ENCODE measurements around the gene SLC43A1.

The SLC43A1 gene

GRCh38 chr11:57481315-57481714 is 34.2 kb downstream of the SLC43A1 start:
- Histone ChIP-seq H3K4me3 (ENCODE audit: low read depth, low read length) (no peak overlapping the region), H3K4me1 (no peaks in the 10 kb centered on the region), H3K27me3 (ENCODE audit: control insufficient read depth, insufficient read depth, low read length) (no peaks in the 10 kb centered on the region), H3K27ac (no peak overlapping the region), H3K9ac (no peak overlapping the region), H3K36me3 (ENCODE audit: control insufficient read depth, insufficient read depth, low read length) (no peaks in the 10 kb centered on the region), H3K4me2 (ENCODE audit: low read length) (no peak overlapping the region), H2AFZ (no peak overlapping the region), H3K9me3 (ENCODE audit: control insufficient read depth, low read length) (no peaks in the 10 kb centered on the region), H3K79me2 (no peaks in the 10 kb centered on the region)
- TF ChIP-seq, protein P1, sequence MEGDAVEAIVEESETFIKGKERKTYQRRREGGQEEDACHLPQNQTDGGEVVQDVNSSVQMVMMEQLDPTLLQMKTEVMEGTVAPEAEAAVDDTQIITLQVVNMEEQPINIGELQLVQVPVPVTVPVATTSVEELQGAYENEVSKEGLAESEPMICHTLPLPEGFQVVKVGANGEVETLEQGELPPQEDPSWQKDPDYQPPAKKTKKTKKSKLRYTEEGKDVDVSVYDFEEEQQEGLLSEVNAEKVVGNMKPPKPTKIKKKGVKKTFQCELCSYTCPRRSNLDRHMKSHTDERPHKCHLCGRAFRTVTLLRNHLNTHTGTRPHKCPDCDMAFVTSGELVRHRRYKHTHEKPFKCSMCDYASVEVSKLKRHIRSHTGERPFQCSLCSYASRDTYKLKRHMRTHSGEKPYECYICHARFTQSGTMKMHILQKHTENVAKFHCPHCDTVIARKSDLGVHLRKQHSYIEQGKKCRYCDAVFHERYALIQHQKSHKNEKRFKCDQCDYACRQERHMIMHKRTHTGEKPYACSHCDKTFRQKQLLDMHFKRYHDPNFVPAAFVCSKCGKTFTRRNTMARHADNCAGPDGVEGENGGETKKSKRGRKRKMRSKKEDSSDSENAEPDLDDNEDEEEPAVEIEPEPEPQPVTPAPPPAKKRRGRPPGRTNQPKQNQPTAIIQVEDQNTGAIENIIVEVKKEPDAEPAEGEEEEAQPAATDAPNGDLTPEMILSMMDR (IDR thresholded peaks at IDR 0.05): no peak

GRCh38 chr11:57480409-57481137 is 34.9 kb downstream of the SLC43A1 start:
- no peak overlapping the region for H3K27ac ChIP-seq
- no peak overlapping the region for H3K9ac ChIP-seq
- TF ChIP-seq, protein P1 (IDR thresholded peaks at IDR 0.05): peak; percentile 34
- H3K36me3 ChIP-seq (ENCODE audit: control insufficient read depth, insufficient read depth, low read length): no peaks in the 10 kb centered on the region
- H3K27me3 ChIP-seq (ENCODE audit: control insufficient read depth, insufficient read depth, low read length): no peaks in the 10 kb centered on the region
- no peak overlapping the region for H3K4me3 ChIP-seq (ENCODE audit: low read depth, low read length)
- no peaks in the 10 kb centered on the region for H3K9me3 ChIP-seq (ENCODE audit: control insufficient read depth, low read length)
- H3K79me2 ChIP-seq: no peaks in the 10 kb centered on the region
- H3K4me1 ChIP-seq: peaks cover 2% of the 10 kb centered on the region
- H2AFZ ChIP-seq: no peak overlapping the region
- H3K4me2 ChIP-seq (ENCODE audit: low read length): no peak overlapping the region

DNA sequence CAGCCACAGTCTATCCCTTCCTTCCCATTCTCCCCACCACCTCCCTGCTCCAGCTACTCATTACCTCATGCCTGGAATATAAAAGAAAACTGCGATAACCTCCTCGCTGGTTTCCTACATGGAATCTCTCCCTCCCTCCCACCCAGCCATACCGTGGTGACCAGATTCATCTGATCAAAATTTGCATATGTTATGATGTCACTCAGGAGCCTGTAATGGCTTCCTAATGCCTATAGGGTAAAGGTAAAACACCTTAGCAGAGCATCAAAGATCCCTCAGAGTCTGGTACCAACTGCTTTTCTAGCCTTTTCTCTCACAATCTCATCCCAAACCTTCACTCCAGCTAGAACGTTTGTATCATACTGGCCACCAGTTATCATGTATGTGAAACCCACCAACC is 35.6 kb downstream of the SLC43A1 start:
- no peak overlapping the region for H3K4me2 ChIP-seq (ENCODE audit: low read length)
- H3K27ac ChIP-seq: no peak overlapping the region
- no peaks in the 10 kb centered on the region for H3K36me3 ChIP-seq (ENCODE audit: control insufficient read depth, insufficient read depth, low read length)
- no peak overlapping the region for H3K9ac ChIP-seq
- H2AFZ ChIP-seq: no peak overlapping the region
- H3K4me1 ChIP-seq: peaks cover 2% of the 10 kb centered on the region
- no peaks in the 10 kb centered on the region for H3K27me3 ChIP-seq (ENCODE audit: control insufficient read depth, insufficient read depth, low read length)
- no peaks in the 10 kb centered on the region for H3K9me3 ChIP-seq (ENCODE audit: control insufficient read depth, low read length)
- H3K4me3 ChIP-seq (ENCODE audit: low read depth, low read length): no peak overlapping the region
- TF ChIP-seq, protein P1 (IDR thresholded peaks at IDR 0.05): no peak
- no peaks in the 10 kb centered on the region for H3K79me2 ChIP-seq

- Histone ChIP-seq H3K4me2 (ENCODE audit: low read length) (no peak overlapping the region), H3K9me3 (ENCODE audit: control insufficient read depth, low read length) (no peaks in the 10 kb centered on the region), H3K27ac (no peak overlapping the region), H3K9ac (no peak overlapping the region), H3K4me1 (peaks cover 2% of the 10 kb centered on the region), H3K27me3 (ENCODE audit: control insufficient read depth, insufficient read depth, low read length) (no peaks in the 10 kb centered on the region), H3K36me3 (ENCODE audit: control insufficient read depth, insufficient read depth, low read length) (no peaks in the 10 kb centered on the region), H3K4me3 (ENCODE audit: low read depth, low read length) (no peak overlapping the region), H3K79me2 (no peaks in the 10 kb centered on the region), H2AFZ (no peak overlapping the region)
- TF ChIP-seq, protein P1 (IDR thresholded peaks at IDR 0.05): no peak
Observed at GRCh38 chr11:57479021-57479663, 36.4 kb downstream of the SLC43A1 start.

Data from parathyroid adenoma (tissue), 2 donors.